Ectodermal cell (in vitro differentiated cells): ENCODE data around the gene HTR4.

Experiments used
- H3K27ac ChIP-seq: 2 replicates; pipeline ENCODE4 v1.7.0; 2013; ENCODE audit warnings: mild to moderate bottlenecking, low read depth, low read length; ENCODE audit not compliant: insufficient read depth, poor library complexity, severe bottlenecking
- H3K27me3 ChIP-seq: 2 replicates; pipeline ENCODE4 v1.7.0; 2013; ENCODE audit warnings: mild to moderate bottlenecking, low read length; ENCODE audit not compliant: insufficient read depth, control insufficient read depth, poor library complexity, severe bottlenecking
- H3K36me3 ChIP-seq: one replicate; pipeline ENCODE4 v1.7.0; 2013; ENCODE audit warnings: low read length; ENCODE audit not compliant: control insufficient read depth, insufficient read depth
- H3K4me1 ChIP-seq: one replicate; pipeline ENCODE4 v1.7.0; 2013; ENCODE audit warnings: low read length; ENCODE audit not compliant: control insufficient read depth, insufficient read depth
- H3K4me3 ChIP-seq: 2 replicates; pipeline ENCODE4 v1.7.0; 2013; ENCODE audit warnings: low read depth, low read length, control low read depth; ENCODE audit not compliant: insufficient read depth
- H3K9me3 ChIP-seq: 2 replicates; pipeline ENCODE4 v1.7.0; 2013; ENCODE audit warnings: mild to moderate bottlenecking, low read length, moderate library complexity; ENCODE audit not compliant: control insufficient read depth
- WGBS, 2 experiments: methylation state at CpG; one replicate each; pipeline ENCODE4 v1.1.7; 2013; ENCODE audit warnings: missing lambda C conversion rate in 2 of 2; 5-methylcytosine and 5-hydroxymethylcytosine counted together

Gene HTR4

DNA sequence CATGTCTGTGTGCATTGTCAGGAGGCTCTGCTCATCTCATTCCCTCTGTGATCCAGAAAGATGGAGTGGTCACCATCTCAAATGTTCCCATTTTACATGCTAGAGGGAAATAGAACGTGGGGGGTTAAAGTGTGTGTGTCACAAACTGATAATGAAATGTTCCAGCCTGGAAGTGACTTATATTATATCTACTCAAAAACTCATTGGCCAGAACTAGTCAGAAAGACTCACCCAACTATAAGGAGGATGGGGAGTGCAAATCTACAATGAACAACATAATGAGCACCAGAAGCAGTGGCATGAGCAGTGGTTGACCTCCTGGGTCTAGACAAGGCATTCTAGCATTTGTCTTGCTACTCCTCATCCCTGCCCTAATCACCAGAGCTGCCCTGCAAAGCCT, 81.0 kb downstream of the HTR4 start:
- Histone ChIP-seq H3K4me3 (no peak overlapping the region), H3K27ac (no peak overlapping the region), H3K27me3 (no peaks in the 10 kb centered on the region), H3K9me3 (no peaks in the 10 kb centered on the region), H3K36me3 (no peaks in the 10 kb centered on the region), H3K4me1 (no peaks in the 10 kb centered on the region)
- no CpG with 5 or more reads among the region's 1 CpG for WGBS, 2 experiments

DNA sequence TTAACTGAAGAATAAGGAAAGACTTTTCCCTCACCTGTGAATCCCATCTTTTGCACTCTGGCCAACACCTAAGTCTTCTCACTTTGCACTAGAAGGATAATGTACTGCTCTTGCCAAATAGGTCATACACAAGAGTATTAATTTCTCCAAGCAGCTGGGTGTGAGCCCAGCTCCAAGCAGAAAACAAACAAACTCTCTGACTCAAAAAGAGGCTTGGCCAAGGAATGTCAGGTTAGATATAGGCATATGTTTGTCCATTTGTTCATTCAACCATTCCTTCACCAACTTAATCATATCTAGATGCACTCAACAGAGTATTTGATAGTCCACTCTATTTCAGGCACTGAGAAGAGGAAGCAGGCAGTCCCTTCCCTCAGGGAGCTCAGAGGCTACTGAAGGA, 84.4 kb downstream of the HTR4 start:
- no peak overlapping the region for H3K4me3 ChIP-seq
- no peaks in the 10 kb centered on the region for H3K27me3 ChIP-seq
- H3K27ac ChIP-seq = no peak overlapping the region

DNA sequence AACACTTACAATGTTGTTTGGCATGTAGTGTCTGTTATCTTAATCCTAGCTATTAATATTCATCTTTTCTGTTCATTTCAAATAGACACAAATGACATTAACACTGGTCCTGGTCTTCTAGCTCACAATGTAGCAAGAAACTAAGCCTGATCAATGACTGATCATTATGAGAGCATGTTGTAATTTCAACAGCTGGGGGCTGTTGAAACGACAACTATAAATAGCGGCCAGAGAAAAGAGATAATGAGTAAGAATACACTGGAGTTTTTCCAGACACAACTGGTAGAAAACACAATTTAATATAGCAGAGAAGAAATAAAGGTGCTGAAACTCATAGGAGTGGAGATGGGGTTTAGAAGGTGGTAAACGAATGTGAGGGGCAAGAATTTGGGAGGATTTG, 89.2 kb downstream of the HTR4 start:
- WGBS, 2 experiments = 93 to 97% methylated on average over 3 of the region's 3 CpGs
- no peaks in the 10 kb centered on the region for H3K36me3 ChIP-seq

More for the DNA sequence above, 84.4 kb downstream of the HTR4 start:
- H3K36me3 ChIP-seq = no peaks in the 10 kb centered on the region
- H3K4me1 ChIP-seq = no peaks in the 10 kb centered on the region
- no peaks in the 10 kb centered on the region for H3K9me3 ChIP-seq

DNA sequence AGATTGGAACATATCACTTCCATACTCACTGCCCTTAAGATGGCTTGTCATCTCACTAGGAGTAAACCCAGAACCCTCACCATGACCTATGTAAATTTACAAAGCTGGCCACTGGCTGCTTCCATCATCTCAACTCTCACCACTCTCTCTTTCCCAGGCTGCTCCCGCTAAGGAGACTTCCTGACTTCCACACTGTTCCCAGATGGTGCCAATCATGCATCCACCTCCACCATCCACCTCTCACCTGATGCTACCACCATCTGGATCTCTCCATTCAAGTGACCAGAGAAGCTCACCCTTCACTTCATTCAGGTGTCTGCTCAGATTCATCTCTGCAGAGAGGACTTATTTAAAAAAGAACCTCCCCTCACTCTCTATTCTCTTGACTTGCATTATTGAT, 91.3 kb downstream of the HTR4 start:
- Histone ChIP-seq H3K4me3 (no peak overlapping the region), H3K27ac (no peak overlapping the region), H3K27me3 (no peaks in the 10 kb centered on the region), H3K36me3 (no peaks in the 10 kb centered on the region), H3K4me1 (no peaks in the 10 kb centered on the region), H3K9me3 (no peaks in the 10 kb centered on the region)
- 95% methylated on average over 1 of the region's 1 CpG for WGBS, 2 experiments

More for the DNA sequence above, 89.2 kb downstream of the HTR4 start:
- Histone ChIP-seq H3K4me1 (no peaks in the 10 kb centered on the region), H3K9me3 (no peaks in the 10 kb centered on the region), H3K27me3 (no peaks in the 10 kb centered on the region), H3K27ac (no peak overlapping the region), H3K4me3 (no peak overlapping the region)

DNA sequence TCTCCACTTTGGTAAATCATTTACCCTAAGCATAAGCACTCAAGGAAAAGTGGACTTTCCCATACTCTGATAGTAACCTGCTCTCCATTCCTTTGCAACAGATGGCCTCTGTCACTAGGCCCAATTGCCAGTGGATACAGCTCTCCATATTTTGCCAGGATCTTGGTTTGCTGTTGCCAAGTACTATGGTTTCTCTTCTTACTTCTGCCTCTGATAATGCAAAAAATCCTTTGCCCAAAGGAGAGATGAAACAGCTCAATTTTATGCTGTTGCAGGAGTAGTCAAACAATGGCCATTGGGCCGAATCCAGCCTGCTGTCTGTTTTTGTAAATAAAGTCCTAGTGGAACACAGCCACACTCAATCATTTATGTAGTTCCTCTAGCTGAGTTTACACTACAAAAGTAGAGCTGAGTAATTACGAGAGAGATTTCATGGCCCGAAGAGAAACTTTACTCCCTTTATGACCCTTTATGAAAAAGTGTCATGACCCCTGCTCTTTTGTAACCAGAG, 92.5 kb downstream of the HTR4 start:
- Histone ChIP-seq H3K36me3 (no peaks in the 10 kb centered on the region), H3K4me3 (no peak overlapping the region), H3K27ac (no peak overlapping the region), H3K9me3 (no peaks in the 10 kb centered on the region), H3K27me3 (no peaks in the 10 kb centered on the region), H3K4me1 (no peaks in the 10 kb centered on the region)
- 67 to 78% methylated on average over 3 of the region's 3 CpGs for WGBS, 2 experiments

DNA sequence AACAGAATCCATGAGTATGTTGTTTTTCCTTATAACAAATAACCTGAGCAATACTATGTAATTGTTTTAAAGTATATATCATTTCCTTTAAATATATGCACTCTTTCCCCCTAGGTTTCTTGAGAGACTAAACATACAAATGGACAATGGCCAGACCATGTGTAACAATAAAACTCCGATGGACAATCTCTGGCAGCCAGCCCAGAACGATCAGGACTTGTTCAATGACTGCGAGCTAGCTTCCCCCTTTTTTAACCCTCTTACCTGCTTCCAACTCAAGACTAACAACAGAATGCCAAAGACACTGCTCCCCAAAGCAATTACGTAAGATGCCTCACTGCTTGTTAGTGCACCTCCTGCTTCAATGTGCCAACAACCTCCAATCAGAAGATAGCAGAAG, 94.9 kb downstream of the HTR4 start:
- no peaks in the 10 kb centered on the region for H3K36me3 ChIP-seq
- 95 to 96% methylated on average over 4 of the region's 4 CpGs for WGBS, 2 experiments
- no peaks in the 10 kb centered on the region for H3K4me1 ChIP-seq
- no peaks in the 10 kb centered on the region for H3K9me3 ChIP-seq
- H3K27ac ChIP-seq = no peak overlapping the region
- H3K4me3 ChIP-seq = no peak overlapping the region
- no peaks in the 10 kb centered on the region for H3K27me3 ChIP-seq

DNA sequence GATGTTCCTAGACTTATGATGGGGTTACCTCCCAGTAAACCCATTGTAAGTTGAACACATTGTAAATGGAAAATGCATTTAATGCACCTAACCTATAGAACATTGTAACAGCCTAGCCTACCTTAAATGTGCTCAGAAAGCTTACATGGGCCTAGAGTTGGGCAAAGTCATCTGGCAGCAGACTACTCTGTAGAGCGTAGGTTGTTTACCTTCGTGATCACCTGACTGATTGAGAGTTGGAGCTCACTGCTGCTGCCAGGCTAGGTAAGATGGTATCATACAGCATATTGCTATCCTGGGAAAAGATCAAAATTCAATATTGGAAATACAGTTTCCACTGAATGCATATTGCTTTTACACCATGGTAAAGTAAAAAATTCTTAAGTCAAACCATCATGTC, 95.4 kb downstream of the HTR4 start:
- no peaks in the 10 kb centered on the region for H3K4me1 ChIP-seq
- no peak overlapping the region for H3K4me3 ChIP-seq
- H3K27ac ChIP-seq = no peak overlapping the region
- no peaks in the 10 kb centered on the region for H3K36me3 ChIP-seq
- no peaks in the 10 kb centered on the region for H3K9me3 ChIP-seq
- no peaks in the 10 kb centered on the region for H3K27me3 ChIP-seq
- WGBS, 2 experiments = 88 to 97% methylated on average over 2 of the region's 2 CpGs

DNA sequence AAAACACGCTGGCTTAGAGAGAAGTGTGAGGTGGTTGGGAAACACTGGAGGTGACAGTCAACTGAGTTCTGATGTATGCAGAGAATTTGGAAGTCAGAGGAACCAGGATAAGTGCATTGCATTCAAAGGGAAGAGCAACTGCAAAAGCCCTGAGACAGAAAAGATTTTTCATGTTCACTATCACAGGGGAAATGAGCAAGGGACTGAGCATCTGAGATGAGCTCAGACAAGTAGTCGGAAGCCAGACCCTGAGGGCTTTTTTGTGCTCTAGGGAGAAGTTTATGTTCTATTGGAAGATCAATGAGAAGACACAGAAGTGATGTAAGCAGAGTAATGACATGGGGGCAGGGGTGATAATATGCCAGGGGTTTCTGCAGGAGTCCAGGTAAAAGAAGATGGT, 97.5 kb downstream of the HTR4 start:
- Histone ChIP-seq H3K27ac (no peak overlapping the region), H3K27me3 (no peaks in the 10 kb centered on the region), H3K4me3 (no peak overlapping the region), H3K4me1 (no peaks in the 10 kb centered on the region), H3K36me3 (no peaks in the 10 kb centered on the region), H3K9me3 (no peaks in the 10 kb centered on the region)
- WGBS, 2 experiments = 91 to 95% methylated on average over 2 of the region's 2 CpGs

DNA sequence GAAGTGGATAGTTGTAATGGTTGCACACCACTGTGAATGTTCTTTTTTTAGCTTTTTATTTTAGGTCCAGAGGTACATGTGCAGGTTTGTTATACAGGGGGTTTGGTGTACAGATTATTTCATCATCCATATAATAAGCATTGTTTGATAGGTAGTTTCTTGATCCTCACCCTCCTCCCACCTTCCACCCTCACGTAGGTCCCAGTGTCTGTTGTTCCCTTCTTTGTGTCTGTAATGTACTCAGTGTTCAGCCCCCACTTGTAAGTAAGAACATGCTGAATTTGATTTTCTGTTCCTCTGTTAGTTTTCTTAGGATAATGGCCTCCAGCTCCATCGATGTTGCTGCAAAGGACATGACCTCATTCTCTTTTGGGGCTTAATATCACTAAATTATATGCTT, 99.7 kb downstream of the HTR4 start:
- H3K27me3 ChIP-seq = no peaks in the 10 kb centered on the region
- WGBS, 2 experiments = 96 to 100% methylated on average over 1 to 2 of the region's 2 CpGs
- H3K27ac ChIP-seq = no peak overlapping the region
- no peaks in the 10 kb centered on the region for H3K4me1 ChIP-seq
- no peaks in the 10 kb centered on the region for H3K9me3 ChIP-seq
- no peaks in the 10 kb centered on the region for H3K36me3 ChIP-seq
- H3K4me3 ChIP-seq = no peak overlapping the region

DNA sequence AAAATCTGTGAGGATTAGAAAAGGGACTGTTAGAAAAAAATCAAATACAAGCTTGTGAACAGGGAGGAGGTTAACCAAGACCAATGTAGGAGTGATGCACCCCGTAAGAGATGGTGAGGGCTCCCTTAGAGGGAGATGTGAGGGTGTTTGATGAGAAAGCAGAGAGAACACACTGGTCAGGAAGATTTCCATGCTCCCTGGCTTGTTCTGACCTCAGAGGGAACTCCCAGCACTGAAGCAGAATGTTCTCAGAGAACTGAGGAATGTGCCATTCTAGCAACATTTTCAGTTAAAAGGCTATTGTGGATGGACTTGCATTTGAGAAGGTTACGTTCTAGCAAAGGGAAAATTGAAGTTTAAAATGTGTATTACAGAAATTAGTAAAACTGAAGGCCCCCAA, 110.6 kb downstream of the HTR4 start:
- Histone ChIP-seq H3K9me3 (no peaks in the 10 kb centered on the region), H3K36me3 (no peaks in the 10 kb centered on the region), H3K27ac (no peak overlapping the region), H3K4me1 (no peaks in the 10 kb centered on the region), H3K27me3 (no peaks in the 10 kb centered on the region), H3K4me3 (no peak overlapping the region)
- WGBS, 2 experiments = 88 to 89% methylated on average over 2 of the region's 2 CpGs

DNA sequence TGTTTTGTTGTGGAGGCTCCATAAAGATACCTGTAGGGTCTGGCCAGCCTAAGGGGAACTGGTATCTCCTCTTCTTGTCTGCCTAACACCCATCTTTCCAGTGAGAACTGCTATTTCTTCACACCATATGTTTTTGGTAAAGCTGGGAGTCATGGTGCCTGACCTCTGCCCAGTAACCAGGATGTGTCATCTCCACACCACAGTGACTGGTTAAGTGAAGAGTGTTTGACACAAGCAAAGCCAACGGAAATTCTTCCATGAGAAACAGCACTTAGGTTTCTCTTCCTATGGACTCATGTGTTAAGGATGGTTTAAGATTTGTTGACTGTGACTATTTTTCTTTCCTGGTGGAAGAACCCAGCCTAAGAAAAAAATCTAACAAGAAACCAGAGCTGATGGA, 111.5 kb downstream of the HTR4 start:
- H3K27me3 ChIP-seq = no peaks in the 10 kb centered on the region
- no peaks in the 10 kb centered on the region for H3K4me1 ChIP-seq
- H3K36me3 ChIP-seq = no peaks in the 10 kb centered on the region
- no peak overlapping the region for H3K27ac ChIP-seq
- no peaks in the 10 kb centered on the region for H3K9me3 ChIP-seq
- no peak overlapping the region for H3K4me3 ChIP-seq
- 88 to 100% methylated on average over 1 of the region's 1 CpG for WGBS, 2 experiments
